Chondrocyte (in vitro differentiated cells): ENCODE measurements around the gene SUGCT. TPM values are rescaled to one million over a fixed set of nuclear protein-coding genes. Genes with fewer than 3 reads are reported as not detected.
"Not testable (repeated sequence)": the region's sequence is repeated elsewhere in the genome, so short reads cannot be mapped to it uniquely, and the experiment has no call there.

Source experiments
- DNase-seq: peaks from one replicate; pipeline ENCODE4 v3.0.0; 2021; ENCODE audit warnings: mixed read lengths, low spot score
- H3K27ac Mint-ChIP-seq: one replicate; pipeline ENCODE4 v1.8.0; 2021; ENCODE audit warnings: mild to moderate bottlenecking, moderate library complexity, mixed read lengths; ENCODE audit not compliant: unreplicated experiment
- H3K27me3 Mint-ChIP-seq: 2 replicates; pipeline ENCODE4 v1.8.0; 2021; ENCODE audit warnings: low read depth, mixed read lengths
- H3K36me3 Mint-ChIP-seq: 2 replicates; pipeline ENCODE4 v1.8.0; 2021; ENCODE audit warnings: low read depth, mixed read lengths
- H3K4me1 Mint-ChIP-seq: 2 replicates; pipeline ENCODE4 v1.8.0; 2021; ENCODE audit warnings: low read depth, mild to moderate bottlenecking, mixed read lengths
- H3K4me3 Mint-ChIP-seq: one replicate; pipeline ENCODE4 v1.8.0; 2021; ENCODE audit warnings: mild to moderate bottlenecking, moderate library complexity, mixed read lengths; ENCODE audit not compliant: unreplicated experiment
- H3K9me3 Mint-ChIP-seq: 2 replicates; pipeline ENCODE4 v1.8.0; 2021; ENCODE audit warnings: low read depth, mixed read lengths
- total RNA-seq: library from RNA; stranded (reverse); gene quantifications from 3 replicates; pipeline ENCODE4 v1.2.1, GENCODE V29; 2021
- TF ChIP-seq, protein P1 (sequence below): fragments of 200-600 bp; sonication (generic); IDR thresholded peaks from 2 replicates; pipeline ENCODE4 v1.5.0; 2021; ENCODE audit warnings: antibody characterized with exemption, mild to moderate bottlenecking, moderate library complexity

Gene SUGCT
- total RNA-seq, 1 donor from 2014 or later, result 34.4 TPM

DNA sequence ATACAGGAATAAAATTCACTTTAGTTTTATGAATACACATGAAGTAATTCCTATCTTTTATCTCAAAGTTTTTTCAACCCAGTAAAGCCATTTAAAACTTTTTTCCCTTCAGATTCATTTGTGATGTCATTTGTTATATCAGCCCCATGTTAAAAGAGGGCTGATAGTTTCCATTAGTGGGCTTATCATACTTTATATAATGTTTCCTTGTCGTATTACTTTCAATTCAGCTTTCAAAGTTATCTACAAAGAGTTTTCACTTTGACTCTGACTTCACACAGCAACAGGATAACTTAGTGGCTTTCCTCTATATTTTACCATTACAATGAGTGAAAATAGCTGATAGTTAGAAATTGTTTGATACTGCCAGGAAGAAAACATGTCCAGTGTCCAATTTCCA is 484.8 kb downstream of the SUGCT start:
- H3K27ac Mint-ChIP-seq, result no peak overlapping the region

DNA sequence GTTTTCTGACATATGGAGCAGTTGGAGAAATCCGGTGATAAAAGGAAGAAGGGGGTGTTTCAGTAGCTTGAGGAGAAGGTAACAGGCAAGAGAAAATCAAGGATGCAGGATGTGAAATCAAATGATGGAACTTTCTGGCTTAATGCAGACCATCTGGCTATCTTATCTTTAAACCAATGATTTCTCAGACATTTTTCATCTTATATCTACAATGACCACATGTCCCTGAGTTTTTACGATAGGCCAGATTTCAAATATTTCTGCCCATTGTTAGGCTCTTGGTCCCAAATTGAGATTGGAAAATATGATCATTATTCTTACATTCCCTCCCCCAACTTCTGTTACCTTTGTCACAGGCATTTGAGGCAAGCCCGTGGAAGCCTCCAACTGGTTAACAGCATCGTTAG is 486.8 kb downstream of the SUGCT start:
- no peak for DNase-seq
- peak overlapping the region; percentile 45 for H3K27ac Mint-ChIP-seq
- H3K27me3 Mint-ChIP-seq, result no peaks in the 10 kb centered on the region
- H3K4me1 Mint-ChIP-seq, result peaks cover 29% of the 10 kb centered on the region
- no peak overlapping the region for H3K4me3 Mint-ChIP-seq
- TF ChIP-seq, protein P1, sequence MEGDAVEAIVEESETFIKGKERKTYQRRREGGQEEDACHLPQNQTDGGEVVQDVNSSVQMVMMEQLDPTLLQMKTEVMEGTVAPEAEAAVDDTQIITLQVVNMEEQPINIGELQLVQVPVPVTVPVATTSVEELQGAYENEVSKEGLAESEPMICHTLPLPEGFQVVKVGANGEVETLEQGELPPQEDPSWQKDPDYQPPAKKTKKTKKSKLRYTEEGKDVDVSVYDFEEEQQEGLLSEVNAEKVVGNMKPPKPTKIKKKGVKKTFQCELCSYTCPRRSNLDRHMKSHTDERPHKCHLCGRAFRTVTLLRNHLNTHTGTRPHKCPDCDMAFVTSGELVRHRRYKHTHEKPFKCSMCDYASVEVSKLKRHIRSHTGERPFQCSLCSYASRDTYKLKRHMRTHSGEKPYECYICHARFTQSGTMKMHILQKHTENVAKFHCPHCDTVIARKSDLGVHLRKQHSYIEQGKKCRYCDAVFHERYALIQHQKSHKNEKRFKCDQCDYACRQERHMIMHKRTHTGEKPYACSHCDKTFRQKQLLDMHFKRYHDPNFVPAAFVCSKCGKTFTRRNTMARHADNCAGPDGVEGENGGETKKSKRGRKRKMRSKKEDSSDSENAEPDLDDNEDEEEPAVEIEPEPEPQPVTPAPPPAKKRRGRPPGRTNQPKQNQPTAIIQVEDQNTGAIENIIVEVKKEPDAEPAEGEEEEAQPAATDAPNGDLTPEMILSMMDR, result no peak
- H3K36me3 Mint-ChIP-seq, result peaks cover 4% of the 10 kb centered on the region
- no peaks in the 10 kb centered on the region for H3K9me3 Mint-ChIP-seq

More for the DNA sequence above, 484.8 kb downstream of the SUGCT start:
- H3K36me3 Mint-ChIP-seq, result peaks cover 2% of the 10 kb centered on the region
- TF ChIP-seq, protein P1, result no peak
- no peak overlapping the region for H3K4me3 Mint-ChIP-seq
- H3K9me3 Mint-ChIP-seq, result no peaks in the 10 kb centered on the region
- H3K27me3 Mint-ChIP-seq, result no peaks in the 10 kb centered on the region
- no peak for DNase-seq
- H3K4me1 Mint-ChIP-seq, result peaks cover 14% of the 10 kb centered on the region

DNA sequence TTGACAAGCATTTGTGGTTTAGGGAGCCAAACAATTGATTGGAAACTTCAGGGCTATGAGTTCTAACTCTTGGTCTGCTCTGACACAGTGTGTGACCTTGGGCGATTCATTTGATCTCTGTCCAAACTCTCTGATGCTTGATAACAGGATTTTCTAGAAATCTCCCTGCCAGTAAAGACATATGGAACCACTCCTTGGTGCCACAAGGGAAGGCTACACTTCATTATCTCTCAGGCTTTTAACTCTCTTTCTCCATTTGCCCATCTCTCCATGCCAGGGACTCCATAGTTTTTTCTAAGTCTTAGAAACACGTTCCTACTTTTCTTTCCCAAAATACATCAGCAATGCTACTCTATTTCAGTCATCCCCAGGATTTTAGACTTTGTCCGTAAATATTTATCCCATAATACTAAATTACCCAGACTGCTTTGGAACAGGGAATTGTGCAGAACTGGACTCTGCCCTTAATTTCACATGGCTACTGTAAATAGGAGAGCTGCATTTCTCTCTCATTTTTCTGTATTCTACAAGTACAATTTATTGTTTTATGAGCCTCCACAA is 488.2 kb downstream of the SUGCT start:
- TF ChIP-seq, protein P1, result no peak
- no peak for DNase-seq
- Mint-ChIP-seq H3K9me3 (peaks cover 4% of the 10 kb centered on the region), H3K27me3 (no peaks in the 10 kb centered on the region), H3K4me1 (peaks cover 29% of the 10 kb centered on the region), H3K36me3 (peaks cover 4% of the 10 kb centered on the region), H3K27ac (no peak overlapping the region), H3K4me3 (no peak overlapping the region)

DNA sequence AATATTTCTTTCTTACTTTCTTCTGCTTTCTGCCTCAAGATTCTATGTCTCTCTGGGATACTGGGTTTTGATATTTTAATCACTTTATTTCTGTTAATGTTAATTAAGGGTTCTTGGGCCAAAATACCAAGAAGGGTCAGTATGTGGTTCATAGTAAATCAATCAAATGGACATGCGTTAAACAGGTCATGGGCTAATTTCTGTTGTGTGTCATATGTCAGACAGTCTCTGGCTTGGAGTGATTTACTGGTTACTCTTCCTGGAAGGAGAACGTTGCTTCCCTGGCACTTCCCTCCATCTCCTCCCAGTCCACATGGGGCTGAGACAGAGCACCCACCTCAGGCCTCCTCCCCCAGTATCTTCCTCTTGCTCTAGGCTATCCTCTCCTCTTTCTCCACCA is 489.1 kb downstream of the SUGCT start:
- H3K27me3 Mint-ChIP-seq, result no peaks in the 10 kb centered on the region
- no peak for DNase-seq
- no peak overlapping the region for H3K4me3 Mint-ChIP-seq
- TF ChIP-seq, protein P1, result no peak
- peaks cover 4% of the 10 kb centered on the region for H3K9me3 Mint-ChIP-seq
- H3K27ac Mint-ChIP-seq, result no peak overlapping the region
- peaks cover 4% of the 10 kb centered on the region for H3K36me3 Mint-ChIP-seq
- peaks cover 27% of the 10 kb centered on the region for H3K4me1 Mint-ChIP-seq

DNA sequence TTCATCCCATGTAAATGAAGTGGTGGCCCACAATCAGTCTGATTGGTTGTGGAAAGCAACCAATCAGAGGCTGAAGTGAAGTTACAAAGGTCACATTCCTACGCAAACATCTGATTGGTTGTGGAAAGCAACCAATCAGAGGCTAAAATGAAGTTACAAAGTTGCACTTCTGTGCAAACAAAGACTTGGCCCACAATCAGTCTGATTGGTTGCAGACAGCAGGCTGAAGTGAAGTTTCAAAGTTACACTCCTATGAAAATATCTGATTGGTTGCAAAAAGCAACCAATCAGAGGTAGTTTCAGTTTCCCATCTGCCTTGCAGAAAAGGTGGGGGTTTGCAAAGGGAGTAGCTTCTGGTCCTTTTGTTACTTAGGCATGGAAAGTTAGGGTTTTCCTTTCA is 492.6 kb downstream of the SUGCT start:
- H3K36me3 Mint-ChIP-seq, H3K27ac Mint-ChIP-seq, H3K9me3 Mint-ChIP-seq, DNase-seq, H3K4me3 Mint-ChIP-seq, H3K27me3 Mint-ChIP-seq: not testable (repeated sequence)
- H3K4me1 Mint-ChIP-seq, result peaks cover 30% of the 10 kb centered on the region

DNA sequence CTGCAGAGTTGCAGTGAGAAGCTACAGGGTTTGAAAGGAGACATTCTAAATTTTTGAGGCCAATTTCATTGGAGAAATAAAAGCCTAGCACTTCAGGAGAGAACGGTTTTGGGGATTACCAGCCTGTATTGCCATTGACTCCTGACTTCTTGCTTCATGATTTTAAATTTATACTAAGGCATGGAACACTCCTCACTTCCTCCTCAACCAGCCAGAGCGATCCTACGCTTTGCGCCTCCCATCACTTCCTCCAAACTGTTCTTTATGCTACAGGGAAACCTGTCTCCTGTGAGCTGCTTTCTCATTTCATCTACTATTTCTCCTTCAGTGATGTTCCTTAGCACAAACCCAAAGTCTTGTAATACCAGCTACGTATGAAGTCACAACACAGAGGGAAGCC is 495.1 kb downstream of the SUGCT start:
- no peak for DNase-seq
- Mint-ChIP-seq H3K4me3 (no peak overlapping the region), H3K9me3 (peaks cover 4% of the 10 kb centered on the region), H3K36me3 (peaks cover 2% of the 10 kb centered on the region), H3K27me3 (no peaks in the 10 kb centered on the region), H3K4me1 (peaks cover 29% of the 10 kb centered on the region), H3K27ac (no peak overlapping the region)
- TF ChIP-seq, protein P1, result no peak
